ENCODE measurements around the gene SLC7A9. TPM values are rescaled to one million over a fixed set of nuclear protein-coding genes. Genes with fewer than 3 reads are reported as not detected.
"Not testable (repeated sequence)": the region's sequence is repeated elsewhere in the genome, so short reads cannot be mapped to it uniquely, and the experiment has no call there.

The SLC7A9 gene
- total RNA-seq, 2 experiments from 2014 or later: not detected

DNA sequence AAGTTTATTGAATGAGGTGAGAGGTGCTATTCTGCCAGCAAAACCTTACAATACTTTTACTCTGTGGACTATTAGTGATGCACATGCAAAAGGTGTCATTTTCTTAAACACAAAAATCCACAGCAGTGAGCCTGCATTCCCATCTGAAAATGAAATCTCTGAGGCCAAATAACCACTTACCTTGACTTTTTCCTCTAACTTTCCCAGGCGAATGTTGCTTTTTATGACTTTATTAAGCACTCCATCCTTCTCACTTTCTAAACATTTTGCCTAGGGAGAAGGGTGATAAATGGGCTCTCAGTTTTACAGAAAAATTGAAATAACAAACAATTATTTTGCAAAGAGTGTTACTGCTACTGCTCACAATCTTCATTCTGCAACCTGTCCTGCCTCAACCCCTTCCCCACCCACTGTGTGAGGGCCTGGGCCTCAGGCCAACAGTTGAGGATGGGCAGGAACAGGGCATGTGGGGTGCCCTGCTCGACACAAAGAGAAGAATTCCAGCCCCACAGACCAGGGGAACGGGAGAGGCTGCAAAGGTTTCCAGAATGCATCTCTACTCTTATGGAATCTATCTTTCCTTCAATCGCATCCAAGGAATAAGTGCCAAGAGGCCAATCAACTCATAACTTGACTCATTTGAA is 18.1 kb upstream of the SLC7A9 start:
- Histone ChIP-seq H4K20me1 (ENCODE audit: insufficient read depth, low read length) (no peaks in the 10 kb centered on the region), H3K9me2 (ENCODE audit: insufficient read depth, low read length) (no peaks in the 10 kb centered on the region), H2AFZ (ENCODE audit: low read length) (no peak overlapping the region), H3K36me3 (ENCODE audit: insufficient read depth, low read length) (no peaks in the 10 kb centered on the region; the same call in 1 of the 2 replicates), H3K4me2 (ENCODE audit: low read length) (no peak overlapping the region), H3K9me3 (ENCODE audit: low read length) (peaks cover 12% of the 10 kb centered on the region; the same call in 1 of the 2 replicates), H3K4me1 (ENCODE audit: insufficient read depth, low read length, poor library complexity, severe bottlenecking) (no peaks in the 10 kb centered on the region), H3K27ac (ENCODE audit: low read depth, low read length, poor library complexity, severe bottlenecking) (no peak overlapping the region), H3K4me3 (ENCODE audit: low read depth, low read length, poor library complexity, severe bottlenecking) (no peak overlapping the region), H3K79me2 (ENCODE audit: insufficient read depth, low read depth, low read length) (no peaks in the 10 kb centered on the region)
- intact Hi-C loops (cut with micrococcal nuclease; ENCODE audit: unreplicated experiment): no loop called here
- no peak for DNase-seq (ENCODE audit: low spot score)
- ChIA-PET POLR2A (interaction anchor here (0.9 kb wide), 1 partner anchor 38 kb away, joined by 5 read pairs; no protein-coding TSS in a partner anchor), CTCF (ENCODE audit: unreplicated experiment) (no interaction called here)
- no TSS peak for BruUV-seq (replicated peaks)
- no peak for TF ChIP-seq EZH2phosphoT487 (IDR thresholded peaks at IDR 0.05; ENCODE audit: borderline replicate concordance, low read depth, low read length)
- TF ChIP-seq, protein P1, sequence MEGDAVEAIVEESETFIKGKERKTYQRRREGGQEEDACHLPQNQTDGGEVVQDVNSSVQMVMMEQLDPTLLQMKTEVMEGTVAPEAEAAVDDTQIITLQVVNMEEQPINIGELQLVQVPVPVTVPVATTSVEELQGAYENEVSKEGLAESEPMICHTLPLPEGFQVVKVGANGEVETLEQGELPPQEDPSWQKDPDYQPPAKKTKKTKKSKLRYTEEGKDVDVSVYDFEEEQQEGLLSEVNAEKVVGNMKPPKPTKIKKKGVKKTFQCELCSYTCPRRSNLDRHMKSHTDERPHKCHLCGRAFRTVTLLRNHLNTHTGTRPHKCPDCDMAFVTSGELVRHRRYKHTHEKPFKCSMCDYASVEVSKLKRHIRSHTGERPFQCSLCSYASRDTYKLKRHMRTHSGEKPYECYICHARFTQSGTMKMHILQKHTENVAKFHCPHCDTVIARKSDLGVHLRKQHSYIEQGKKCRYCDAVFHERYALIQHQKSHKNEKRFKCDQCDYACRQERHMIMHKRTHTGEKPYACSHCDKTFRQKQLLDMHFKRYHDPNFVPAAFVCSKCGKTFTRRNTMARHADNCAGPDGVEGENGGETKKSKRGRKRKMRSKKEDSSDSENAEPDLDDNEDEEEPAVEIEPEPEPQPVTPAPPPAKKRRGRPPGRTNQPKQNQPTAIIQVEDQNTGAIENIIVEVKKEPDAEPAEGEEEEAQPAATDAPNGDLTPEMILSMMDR (conservative IDR thresholded peaks at IDR 0.05; ENCODE audit: low read length): no peak

DNA sequence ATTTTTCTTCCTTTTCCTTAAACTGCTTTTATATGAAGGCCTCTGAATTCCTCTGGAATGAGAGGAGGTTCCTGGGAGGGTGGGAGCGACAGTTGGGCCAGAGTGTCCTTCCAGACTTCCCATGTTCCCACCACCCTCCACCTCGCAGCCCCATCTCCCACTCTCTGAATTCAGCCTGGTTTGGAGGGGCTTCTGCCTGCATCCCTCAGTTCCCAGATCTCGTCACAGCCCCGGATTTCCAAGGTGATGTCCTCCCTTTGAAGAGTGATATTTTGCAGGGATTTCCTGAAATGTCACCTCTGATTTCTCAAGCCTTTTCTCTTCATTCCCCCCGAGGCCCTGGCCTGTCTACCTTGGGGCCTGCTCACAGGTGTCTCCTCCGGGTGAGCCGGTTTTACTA is 16.7 kb upstream of the SLC7A9 start:
- TF ChIP-seq, protein P1 (conservative IDR thresholded peaks at IDR 0.05; ENCODE audit: low read length): no peak
- TF ChIP-seq EZH2phosphoT487 (IDR thresholded peaks at IDR 0.05; ENCODE audit: borderline replicate concordance, low read depth, low read length): no peak
- Histone ChIP-seq H3K27ac (ENCODE audit: low read depth, low read length, poor library complexity, severe bottlenecking) (no peak overlapping the region), H3K4me1 (ENCODE audit: insufficient read depth, low read length, poor library complexity, severe bottlenecking) (no peaks in the 10 kb centered on the region), H3K4me3 (ENCODE audit: low read depth, low read length, poor library complexity, severe bottlenecking) (no peak overlapping the region), H3K36me3 (ENCODE audit: insufficient read depth, low read length) (no peaks in the 10 kb centered on the region), H2AFZ (ENCODE audit: low read length) (no peak overlapping the region), H3K4me2 (ENCODE audit: low read length) (no peak overlapping the region), H3K9me3 (ENCODE audit: low read length) (0 out of 2 replicates have a peak, but pooled peaks cover 2% of the 10 kb centered on the region), H3K79me2 (ENCODE audit: insufficient read depth, low read depth, low read length) (no peaks in the 10 kb centered on the region), H4K20me1 (ENCODE audit: insufficient read depth, low read length) (no peaks in the 10 kb centered on the region), H3K9me2 (ENCODE audit: insufficient read depth, low read length) (no peaks in the 10 kb centered on the region)
- ChIA-PET CTCF (ENCODE audit: unreplicated experiment) (no interaction called here), POLR2A (interaction anchor here (0.7 kb wide), 1 partner anchor 24 kb away, joined by 3 read pairs; no protein-coding TSS in a partner anchor)
- DNase-seq (ENCODE audit: low spot score): no peak
- intact Hi-C loops (cut with micrococcal nuclease; ENCODE audit: unreplicated experiment): no loop called here
- BruUV-seq (replicated peaks): no TSS peak

DNA sequence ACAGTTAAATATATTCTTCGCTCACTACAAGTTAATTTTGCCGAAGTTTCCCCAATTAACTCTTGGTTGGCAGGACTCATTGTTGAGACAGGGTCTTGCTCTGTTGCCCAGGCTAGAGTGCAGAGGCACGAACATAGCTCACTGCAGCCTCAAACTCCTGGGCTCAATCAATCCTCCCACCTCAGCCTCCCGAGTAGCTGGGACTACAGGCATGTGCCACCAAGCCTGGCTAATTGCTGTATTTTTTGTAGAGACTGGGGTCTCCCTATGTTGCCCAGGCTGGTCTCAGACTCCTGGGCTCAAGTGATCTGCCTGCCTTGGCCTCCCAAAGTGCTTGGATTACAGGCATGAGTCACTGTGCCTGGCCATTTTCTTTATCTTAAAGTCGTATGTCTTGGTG is 15.7 kb upstream of the SLC7A9 start:
- H3K4me1 ChIP-seq (ENCODE audit: insufficient read depth, low read length, poor library complexity, severe bottlenecking); H3K36me3 ChIP-seq (ENCODE audit: insufficient read depth, low read length); H2AFZ ChIP-seq (ENCODE audit: low read length); BruUV-seq (replicated peaks); H4K20me1 ChIP-seq (ENCODE audit: insufficient read depth, low read length); H3K9me2 ChIP-seq (ENCODE audit: insufficient read depth, low read length); CTCF ChIA-PET (ENCODE audit: unreplicated experiment); H3K79me2 ChIP-seq (ENCODE audit: insufficient read depth, low read depth, low read length); H3K4me2 ChIP-seq (ENCODE audit: low read length); H3K4me3 ChIP-seq (ENCODE audit: low read depth, low read length, poor library complexity, severe bottlenecking); DNase-seq (ENCODE audit: low spot score); H3K27ac ChIP-seq (ENCODE audit: low read depth, low read length, poor library complexity, severe bottlenecking); H3K9me3 ChIP-seq (ENCODE audit: low read length); intact Hi-C loops (cut with micrococcal nuclease; ENCODE audit: unreplicated experiment); POLR2A ChIA-PET: not testable (repeated sequence)
